ENCODE results near the gene RALGPS1. TPM values are rescaled to one million over a fixed set of nuclear protein-coding genes. Genes with fewer than 3 reads are reported as not detected.

The RALGPS1 gene
- polyA plus RNA-seq, 3 donors, result 0.60 to 4.6 (median 1.3) TPM

GRCh38 chr9:127089631-127090081, 175.1 kb downstream of the RALGPS1 start:
- H3K27ac Mint-ChIP-seq, result no peak overlapping the region
- Histone ChIP-seq H3K79me2 (ENCODE audit: insufficient read depth, low read length) (no peaks in the 10 kb centered on the region), H3K9ac (ENCODE audit: insufficient read depth, low read length, poor library complexity, severe bottlenecking) (no peak overlapping the region), H3K4me1 (ENCODE audit: control insufficient read depth in 1 of 2, insufficient read depth in 2 of 2, low read length in 2 of 2) (no peaks in the 10 kb centered on the region), H3K4me3 (replicated peaks in 1 of 3; ENCODE audit: low read depth in 2 of 3, low read length in 3 of 3) (no peak overlapping the region), H3K9me3 (replicated peaks in 1 of 2; ENCODE audit: control insufficient read depth in 1 of 2, insufficient read depth in 1 of 2, low read length in 2 of 2) (no peaks in the 10 kb centered on the region), H4K20me1 (ENCODE audit: insufficient read depth, low read length) (no peaks in the 10 kb centered on the region), H3K27me3 (ENCODE audit: control insufficient read depth in 2 of 2, insufficient read depth in 2 of 2, low read length in 2 of 2) (no peaks in the 10 kb centered on the region), H2AFZ (ENCODE audit: insufficient read depth, low read depth, low read length, poor library complexity, severe bottlenecking) (no peak overlapping the region), H3K27ac (ENCODE audit: low read depth in 1 of 2, low read length in 2 of 2) (no peak overlapping the region), H3K4me2 (replicated peaks; ENCODE audit: extremely low read depth, low read length, poor library complexity, severe bottlenecking) (no peak overlapping the region), H3K36me3 (replicated peaks in 1 of 2; ENCODE audit: control insufficient read depth in 1 of 2, insufficient read depth in 2 of 2, low read length in 2 of 2) (no peaks in the 10 kb centered on the region)
- H3K27me3 Mint-ChIP-seq (ENCODE audit: low read depth in 3 of 3), result peaks cover 3 to 12% (median 10%) of the 10 kb centered on the region in 3 donors
- H3K4me3 Mint-ChIP-seq, result no peak overlapping the region
- H3K36me3 Mint-ChIP-seq, result no peaks in the 10 kb centered on the region
- DNase-seq, result no peak
- no peaks in the 10 kb centered on the region for H3K4me1 Mint-ChIP-seq
- intact Hi-C loops (cut with micrococcal nuclease), result no loop called here
- WGBS (ENCODE audit: insufficient coverage), result 100% methylated on average over 6 of the region's 6 CpGs
- H3K9me3 Mint-ChIP-seq, result no peaks in the 10 kb centered on the region
- TF ChIP-seq CTCF (IDR thresholded peaks at IDR 0.05), result no peak

GRCh38 chr9:127090341-127090985, 175.9 kb downstream of the RALGPS1 start:
- intact Hi-C loops (cut with micrococcal nuclease), result no loop called here
- Histone ChIP-seq H4K20me1 (ENCODE audit: insufficient read depth, low read length) (no peaks in the 10 kb centered on the region), H3K4me1 (ENCODE audit: control insufficient read depth in 1 of 2, insufficient read depth in 2 of 2, low read length in 2 of 2) (no peaks in the 10 kb centered on the region), H2AFZ (ENCODE audit: insufficient read depth, low read depth, low read length, poor library complexity, severe bottlenecking) (no peak overlapping the region), H3K9ac (ENCODE audit: insufficient read depth, low read length, poor library complexity, severe bottlenecking) (no peak overlapping the region), H3K9me3 (replicated peaks in 1 of 2; ENCODE audit: control insufficient read depth in 1 of 2, insufficient read depth in 1 of 2, low read length in 2 of 2) (no peaks in the 10 kb centered on the region), H3K27ac (ENCODE audit: low read depth in 1 of 2, low read length in 2 of 2) (no peak overlapping the region), H3K79me2 (ENCODE audit: insufficient read depth, low read length) (no peaks in the 10 kb centered on the region), H3K4me3 (replicated peaks in 1 of 3; ENCODE audit: low read depth in 2 of 3, low read length in 3 of 3) (no peak overlapping the region), H3K4me2 (replicated peaks; ENCODE audit: extremely low read depth, low read length, poor library complexity, severe bottlenecking) (no peak overlapping the region), H3K27me3 (ENCODE audit: control insufficient read depth in 2 of 2, insufficient read depth in 2 of 2, low read length in 2 of 2) (no peaks in the 10 kb centered on the region), H3K36me3 (replicated peaks in 1 of 2; ENCODE audit: control insufficient read depth in 1 of 2, insufficient read depth in 2 of 2, low read length in 2 of 2) (no peaks in the 10 kb centered on the region)
- H3K27me3 Mint-ChIP-seq (ENCODE audit: low read depth in 3 of 3), result peaks cover 3 to 12% (median 8%) of the 10 kb centered on the region in 3 donors
- H3K4me1 Mint-ChIP-seq, result no peaks in the 10 kb centered on the region
- H3K27ac Mint-ChIP-seq, result no peak overlapping the region
- no peak overlapping the region for H3K4me3 Mint-ChIP-seq
- WGBS (ENCODE audit: insufficient coverage), result 95% methylated on average over 4 of the region's 6 CpGs
- TF ChIP-seq CTCF (IDR thresholded peaks at IDR 0.05), result no peak
- H3K9me3 Mint-ChIP-seq, result no peaks in the 10 kb centered on the region
- H3K36me3 Mint-ChIP-seq, result no peaks in the 10 kb centered on the region
- no peak for DNase-seq

Data from CD14-positive monocyte (primary cell).